ENCODE measurements around the gene PNLIPRP1. TPM values are rescaled to one million over a fixed set of nuclear protein-coding genes. Genes with fewer than 3 reads are reported as not detected.

Gene PNLIPRP1
- total RNA-seq, 2 donors from 2014 or later: not detected

DNA sequence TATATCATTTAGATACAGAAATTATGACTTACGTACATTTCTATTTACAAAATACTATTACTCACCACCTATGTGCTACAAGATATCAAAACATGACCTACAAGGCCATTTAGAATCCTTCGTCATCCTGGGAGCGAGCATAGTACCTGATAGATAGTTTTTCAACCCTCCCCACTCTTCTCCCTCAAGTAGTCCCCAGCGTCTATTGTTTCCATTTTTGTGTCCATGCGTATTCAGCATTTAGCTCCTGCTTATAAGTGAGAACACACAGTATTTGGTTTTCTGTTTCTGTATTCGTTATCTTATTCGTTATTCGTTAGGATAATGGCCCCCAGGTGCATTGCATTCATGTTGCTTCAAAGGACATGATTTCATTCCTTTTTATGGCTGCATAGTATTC lies 58.1 kb downstream of the PNLIPRP1 start:
- 75 to 86% methylated on average over 8 of the region's 8 CpGs for WGBS, 2 experiments (ENCODE audit: insufficient coverage in 1 of 2, insufficient read length in 1 of 2)
- Mint-ChIP-seq H3K36me3 (ENCODE audit: low read depth) (no peaks in the 10 kb centered on the region), H3K27ac (no peak overlapping the region), H3K4me1 (peaks cover 3% of the 10 kb centered on the region), H3K4me3 (no peak overlapping the region), H3K27me3 (ENCODE audit: insufficient read depth) (peaks cover 2% of the 10 kb centered on the region), H3K9me3 (peaks cover 13% of the 10 kb centered on the region)
- no peak overlapping the region for H3K27ac ChIP-seq (ENCODE audit: low read depth, low read length)
- DNase-seq: no peak
- H3K4me3 ChIP-seq (ENCODE audit: low read length): no peak overlapping the region
- TF ChIP-seq CTCF (conservative IDR thresholded peaks at IDR 0.05): no peak
- no peaks in the 10 kb centered on the region for H3K27me3 ChIP-seq (ENCODE audit: control insufficient read depth, insufficient read depth, low read length, poor library complexity, severe bottlenecking)
- H3K9me3 ChIP-seq (ENCODE audit: control insufficient read depth, low read length): no peaks in the 10 kb centered on the region
- H3K9ac ChIP-seq (ENCODE audit: extremely low read depth, low read length, poor library complexity, severe bottlenecking): no peak overlapping the region
- no peaks in the 10 kb centered on the region for H3K4me1 ChIP-seq (ENCODE audit: control insufficient read depth, insufficient read depth, low read length)
- no peaks in the 10 kb centered on the region for H3K36me3 ChIP-seq (ENCODE audit: control insufficient read depth, insufficient read depth, low read length)

DNA sequence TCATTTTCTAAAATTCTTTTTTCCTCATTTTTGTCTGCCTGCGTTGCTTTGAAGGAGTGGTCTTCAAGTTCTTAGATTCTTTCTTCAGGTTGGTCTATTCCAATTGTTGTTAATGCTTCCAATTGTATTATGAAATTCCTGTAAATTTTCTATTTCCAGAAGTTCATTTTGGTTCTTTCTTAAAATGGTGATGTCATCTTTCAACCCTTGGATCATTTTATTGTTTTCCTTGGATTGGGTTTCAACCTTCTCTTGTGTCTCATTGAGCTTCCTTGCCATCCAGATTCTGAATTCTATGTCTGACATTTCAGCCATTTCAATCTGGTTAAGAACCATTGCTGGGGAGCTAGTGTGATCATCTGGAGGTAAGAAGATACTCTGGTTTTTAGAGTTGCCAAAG lies 63.1 kb downstream of the PNLIPRP1 start:
- TF ChIP-seq CTCF (conservative IDR thresholded peaks at IDR 0.05): no peak
- H3K4me1 ChIP-seq (ENCODE audit: control insufficient read depth, insufficient read depth, low read length): no peaks in the 10 kb centered on the region
- no peaks in the 10 kb centered on the region for H3K27me3 ChIP-seq (ENCODE audit: control insufficient read depth, insufficient read depth, low read length, poor library complexity, severe bottlenecking)
- no peak overlapping the region for H3K27ac Mint-ChIP-seq
- H3K4me1 Mint-ChIP-seq: peaks cover 3% of the 10 kb centered on the region
- no peak overlapping the region for H3K9ac ChIP-seq (ENCODE audit: extremely low read depth, low read length, poor library complexity, severe bottlenecking)
- H3K36me3 Mint-ChIP-seq (ENCODE audit: low read depth): no peaks in the 10 kb centered on the region
- H3K27ac ChIP-seq (ENCODE audit: low read depth, low read length): no peak overlapping the region
- no peaks in the 10 kb centered on the region for H3K9me3 ChIP-seq (ENCODE audit: control insufficient read depth, low read length)
- no peak overlapping the region for H3K4me3 Mint-ChIP-seq
- H3K36me3 ChIP-seq (ENCODE audit: control insufficient read depth, insufficient read depth, low read length): no peaks in the 10 kb centered on the region
- peaks cover 2% of the 10 kb centered on the region for H3K27me3 Mint-ChIP-seq (ENCODE audit: insufficient read depth)
- WGBS, 2 experiments (ENCODE audit: insufficient coverage in 1 of 2, insufficient read length in 1 of 2): 80 to 91% methylated on average over 1 of the region's 1 CpG
- no peak overlapping the region for H3K4me3 ChIP-seq (ENCODE audit: low read length)
- peaks cover 11% of the 10 kb centered on the region for H3K9me3 Mint-ChIP-seq
- DNase-seq: no peak

GRCh38 chr10:116654816-116655215 lies 64.1 kb downstream of the PNLIPRP1 start:
- Mint-ChIP-seq H3K4me3 (no peak overlapping the region), H3K4me1 (peaks cover 3% of the 10 kb centered on the region), H3K9me3 (peaks cover 3% of the 10 kb centered on the region), H3K36me3 (ENCODE audit: low read depth) (no peaks in the 10 kb centered on the region), H3K27me3 (ENCODE audit: insufficient read depth) (peaks cover 2% of the 10 kb centered on the region), H3K27ac (no peak overlapping the region)
- Histone ChIP-seq H3K9ac (ENCODE audit: extremely low read depth, low read length, poor library complexity, severe bottlenecking) (no peak overlapping the region), H3K9me3 (ENCODE audit: control insufficient read depth, low read length) (no peaks in the 10 kb centered on the region), H3K4me3 (ENCODE audit: low read length) (no peak overlapping the region), H3K36me3 (ENCODE audit: control insufficient read depth, insufficient read depth, low read length) (no peaks in the 10 kb centered on the region), H3K27me3 (ENCODE audit: control insufficient read depth, insufficient read depth, low read length, poor library complexity, severe bottlenecking) (no peaks in the 10 kb centered on the region), H3K27ac (ENCODE audit: low read depth, low read length) (no peak overlapping the region), H3K4me1 (ENCODE audit: control insufficient read depth, insufficient read depth, low read length) (no peaks in the 10 kb centered on the region)
- TF ChIP-seq CTCF (conservative IDR thresholded peaks at IDR 0.05): peak; percentile 73
- peak; percentile 81 for DNase-seq
- 63 to 67% methylated on average over 3 to 4 of the region's 4 CpGs for WGBS, 2 experiments (ENCODE audit: insufficient coverage in 1 of 2, insufficient read length in 1 of 2)
